BLaER1 treated with 17β-estradiol and CSF1 and Interleukin-3, amounts not matched to agents 10 nM and 100 nM (cell line): ENCODE data around the gene PGAP3.

Experiments used
- H3K27ac ChIP-seq, 11 experiments: shearing (Covaris generic); formaldehyde crosslinking; 2 replicates each; pipeline ENCODE4 v1.8.1; 2022
- H3K27me3 ChIP-seq, 11 experiments: shearing (Covaris generic); formaldehyde crosslinking; 2 replicates each; pipeline ENCODE4 v1.8.1; 2022
- H3K36me3 ChIP-seq, 11 experiments: shearing (Covaris generic); formaldehyde crosslinking; 2 replicates each; pipeline ENCODE4 v1.8.1; 2022
- H3K4me1 ChIP-seq, 10 experiments: shearing (Covaris generic); formaldehyde crosslinking; 2 replicates each; pipeline ENCODE4 v1.8.1; 2022
- H3K4me2 ChIP-seq, 11 experiments: shearing (Covaris generic); formaldehyde crosslinking; 2 replicates each; pipeline ENCODE4 v1.8.1; 2022
- H3K4me3 ChIP-seq, 10 experiments: shearing (Covaris generic); formaldehyde crosslinking; 2 replicates each; pipeline ENCODE4 v1.8.1; 2022
- H3K9ac ChIP-seq, 11 experiments: shearing (Covaris generic); formaldehyde crosslinking; 2 replicates each; pipeline ENCODE4 v1.8.1; 2022
- H3K9me3 ChIP-seq, 11 experiments: shearing (Covaris generic); formaldehyde crosslinking; replicated peaks in 1 of 11; 2 replicates each; pipeline ENCODE4 v1.8.1; 2022
- H4K20me1 ChIP-seq, 11 experiments: shearing (Covaris generic); formaldehyde crosslinking; 2 replicates each; pipeline ENCODE4 v1.8.1; 2022
- Cebpa-rat ChIP-seq, 11 experiments: shearing (Covaris generic); IDR thresholded peaks; 2 replicates each; pipeline ENCODE4 v1.8.1; 2022

PGAP3 gene

GRCh38 chr17:39651923-39652586, 35.8 kb downstream of the PGAP3 start:
- TF ChIP-seq Cebpa-rat (IDR thresholded peaks at IDR 0.05): no peak
- Histone ChIP-seq H4K20me1 (peaks cover 73 to 98% (median 97%) of the 10 kb centered on the region in 11 experiments), H3K4me1 (peaks cover 23 to 50% (median 37%) of the 10 kb centered on the region in 10 experiments), H3K27me3 (no peaks in the 10 kb centered on the region), H3K4me2 (peak overlapping the region in 10 of 11 experiments; percentile 27 to 67 (median 55); a peak in 16 of 22 replicates), H3K36me3 (peaks cover 0 to 53% (median 35%) of the 10 kb centered on the region in 11 experiments; a peak in 17 of 22 replicates), H3K9me3 (no peaks in the 10 kb centered on the region), H3K4me3 (no peak overlapping the region), H3K27ac (no peak overlapping the region; a peak in 1 of 22 replicates), H3K9ac (peak overlapping the region in 4 of 11 experiments; percentile 5 to 45 (median 18); a peak in 5 of 22 replicates)

GRCh38 chr17:39650121-39650579, 37.7 kb downstream of the PGAP3 start:
- Histone ChIP-seq H3K9ac (no peak overlapping the region), H3K4me2 (peak overlapping the region in 7 of 11 experiments; percentile 27 to 63 (median 55); a peak in 8 of 22 replicates), H3K27ac (no peak overlapping the region), H3K4me3 (no peak overlapping the region), H4K20me1 (peaks cover 65 to 100% (median 99%) of the 10 kb centered on the region in 11 experiments), H3K27me3 (no peaks in the 10 kb centered on the region), H3K4me1 (peaks cover 23 to 67% (median 39%) of the 10 kb centered on the region in 10 experiments), H3K9me3 (no peaks in the 10 kb centered on the region), H3K36me3 (peaks cover 0 to 49% (median 24%) of the 10 kb centered on the region in 11 experiments; a peak in 17 of 22 replicates)
- TF ChIP-seq Cebpa-rat (IDR thresholded peaks at IDR 0.05): no peak

GRCh38 chr17:39648616-39649366, 39.1 kb downstream of the PGAP3 start:
- Histone ChIP-seq H3K4me3 (no peak overlapping the region), H3K27me3 (no peaks in the 10 kb centered on the region), H3K4me1 (peaks cover 23 to 81% (median 42%) of the 10 kb centered on the region in 10 experiments), H3K9me3 (no peaks in the 10 kb centered on the region), H4K20me1 (peaks cover 67 to 100% (median 99%) of the 10 kb centered on the region in 11 experiments), H3K9ac (0 out of 22 replicates have a peak overlapping the region, but pooled peaks of 1 of the 11 experiments have one; percentile 8), H3K36me3 (peaks cover 0 to 41% (median 19%) of the 10 kb centered on the region in 11 experiments; a peak in 14 of 22 replicates), H3K27ac (no peak overlapping the region), H3K4me2 (0 out of 22 replicates have a peak overlapping the region, but pooled peaks of 1 of the 11 experiments have one; percentile 11)
- TF ChIP-seq Cebpa-rat (IDR thresholded peaks at IDR 0.05): no peak

GRCh38 chr17:39647256-39647655, 40.6 kb downstream of the PGAP3 start:
- no peak overlapping the region for H3K4me2 ChIP-seq
- no peak overlapping the region for H3K4me3 ChIP-seq
- H3K4me1 ChIP-seq: peaks cover 31 to 84% (median 52%) of the 10 kb centered on the region in 10 experiments
- no peak for TF ChIP-seq Cebpa-rat (IDR thresholded peaks at IDR 0.05)
- H3K36me3 ChIP-seq: peaks cover 0 to 35% (median 12%) of the 10 kb centered on the region in 11 experiments; a peak in 10 of 22 replicates
- no peaks in the 10 kb centered on the region for H3K27me3 ChIP-seq
- H3K9me3 ChIP-seq: no peaks in the 10 kb centered on the region
- H4K20me1 ChIP-seq: peaks cover 67 to 100% (median 99%) of the 10 kb centered on the region in 11 experiments
- H3K27ac ChIP-seq: no peak overlapping the region
- H3K9ac ChIP-seq: no peak overlapping the region

GRCh38 chr17:39643271-39643670, 44.6 kb downstream of the PGAP3 start:
- peaks cover 51 to 87% (median 64%) of the 10 kb centered on the region in 10 experiments for H3K4me1 ChIP-seq
- H3K4me3 ChIP-seq: no peak overlapping the region; a peak in 1 of 20 replicates

GRCh38 chr17:39642291-39643074, 45.4 kb downstream of the PGAP3 start:
- H3K4me2 ChIP-seq: peak overlapping the region in 9 of 11 experiments; percentile 20 to 99 (median 94); a peak in 16 of 22 replicates
- H3K36me3 ChIP-seq: peaks cover 0 to 20% (median 6%) of the 10 kb centered on the region in 11 experiments; a peak in 8 of 22 replicates
- H3K4me3 ChIP-seq: no peak overlapping the region; a peak in 1 of 20 replicates
- H4K20me1 ChIP-seq: peaks cover 63 to 100% (median 93%) of the 10 kb centered on the region in 11 experiments
- no peaks in the 10 kb centered on the region for H3K27me3 ChIP-seq
- H3K4me1 ChIP-seq: peaks cover 59 to 94% (median 71%) of the 10 kb centered on the region in 10 experiments
- H3K9ac ChIP-seq: no peak overlapping the region
- no peak for TF ChIP-seq Cebpa-rat (IDR thresholded peaks at IDR 0.05)
- no peaks in the 10 kb centered on the region for H3K9me3 ChIP-seq
- H3K27ac ChIP-seq: no peak overlapping the region; a peak in 2 of 22 replicates

More at GRCh38 chr17:39643271-39643670, 44.6 kb downstream of the PGAP3 start:
- H3K4me2 ChIP-seq: peak overlapping the region in 9 of 11 experiments; percentile 20 to 99 (median 94); a peak in 16 of 22 replicates
- H3K27ac ChIP-seq: no peak overlapping the region; a peak in 1 of 22 replicates
- peaks cover 0 to 22% (median 8%) of the 10 kb centered on the region in 11 experiments; a peak in 9 of 22 replicates for H3K36me3 ChIP-seq
- no peak for TF ChIP-seq Cebpa-rat (IDR thresholded peaks at IDR 0.05)
- peak overlapping the region in 2 of 11 experiments; percentile 4 to 10; a peak in 2 of 22 replicates for H3K9ac ChIP-seq
- H3K9me3 ChIP-seq: no peaks in the 10 kb centered on the region
- H3K27me3 ChIP-seq: no peaks in the 10 kb centered on the region
- peaks cover 64 to 100% (median 97%) of the 10 kb centered on the region in 11 experiments for H4K20me1 ChIP-seq

- Histone ChIP-seq H3K4me1 (peaks cover 59 to 93% (median 72%) of the 10 kb centered on the region in 10 experiments), H3K27ac (no peak overlapping the region; a peak in 1 of 22 replicates), H4K20me1 (peaks cover 63 to 94% (median 88%) of the 10 kb centered on the region in 11 experiments), H3K9ac (no peak overlapping the region), H3K4me3 (no peak overlapping the region; a peak in 1 of 20 replicates), H3K4me2 (peak overlapping the region in 10 of 11 experiments; percentile 0 to 99 (median 78); a peak in 15 of 22 replicates), H3K36me3 (peaks cover 0 to 18% (median 6%) of the 10 kb centered on the region in 11 experiments; a peak in 8 of 22 replicates), H3K27me3 (no peaks in the 10 kb centered on the region), H3K9me3 (no peaks in the 10 kb centered on the region)
- no peak for TF ChIP-seq Cebpa-rat (IDR thresholded peaks at IDR 0.05)
These were observed 46.0 kb downstream of the PGAP3 start for GRCh38 chr17:39641883-39642282.

GRCh38 chr17:39641097-39641496, 46.8 kb downstream of the PGAP3 start:
- peaks cover 67 to 92% (median 78%) of the 10 kb centered on the region in 10 experiments for H3K4me1 ChIP-seq
- no peaks in the 10 kb centered on the region for H3K9me3 ChIP-seq
- H3K4me2 ChIP-seq: peak overlapping the region; percentile 19 to 99 (median 63); a peak in 19 of 22 replicates
- TF ChIP-seq Cebpa-rat (IDR thresholded peaks at IDR 0.05): no peak
- H3K27me3 ChIP-seq: no peaks in the 10 kb centered on the region
- peak overlapping the region in 5 of 11 experiments; percentile 17 to 96 (median 30); a peak in 3 of 22 replicates for H3K9ac ChIP-seq
- no peak overlapping the region for H3K4me3 ChIP-seq
- H4K20me1 ChIP-seq: peaks cover 63 to 86% (median 80%) of the 10 kb centered on the region in 11 experiments
- peaks cover 0 to 12% (median 6%) of the 10 kb centered on the region in 11 experiments; a peak in 7 of 22 replicates for H3K36me3 ChIP-seq
- peak overlapping the region in 2 of 11 experiments; percentile 5 to 37; a peak in 2 of 22 replicates for H3K27ac ChIP-seq
